Uterus (tissue), 4 donors: Measurements from ENCODE around the gene CACNG3. TPM values are rescaled to one million over a fixed set of nuclear protein-coding genes. Genes with fewer than 3 reads are reported as not detected.

ENCODE experiments used
- DNase-seq, 2 donors: peaks; one replicate each; pipeline ENCODE4 v3.0.0-alpha.2; 2019 to 2020
- H3K27ac ChIP-seq, 2 donors: fragments of 200-600 bp; sonication (generic); 1 replicate in 1 of 2; 2 replicates in 1 of 2; pipeline ENCODE4 v1.5.1; 2016 to 2018
- H3K27me3 ChIP-seq, 2 donors: fragments of 200-600 bp; sonication (generic); one replicate each; pipeline ENCODE4 v1.5.1; 2018 to 2019; ENCODE audit warnings: control low read depth in 1 of 2
- H3K36me3 ChIP-seq, 2 donors: fragments of 200-600 bp; sonication (generic); one replicate each; pipeline ENCODE4 v1.5.1; 2019; ENCODE audit warnings: control low read depth in 1 of 2
- H3K4me1 ChIP-seq, 2 donors: fragments of 200-600 bp; sonication (generic); one replicate each; pipeline ENCODE4 v1.5.1; 2018 to 2019; ENCODE audit warnings: control low read depth in 1 of 2
- H3K4me3 ChIP-seq, 2 donors: fragments of 200-600 bp; sonication (generic); 1 replicate in 1 of 2; 2 replicates in 1 of 2; pipeline ENCODE4 v1.5.1; 2018 to 2019; ENCODE audit warnings: mild to moderate bottlenecking in 1 of 2
- H3K9me3 ChIP-seq, 2 donors: fragments of 200-600 bp; sonication (generic); one replicate each; pipeline ENCODE4 v1.5.1; 2019; ENCODE audit warnings: control low read depth in 1 of 2
- POLR2A ChIP-seq, 2 donors: fragments of 450-650 bp; IDR thresholded peaks; one replicate each; pipeline ENCODE4 v1.6.1; 2016; ENCODE audit warnings: antibody characterized with exemption in 2 of 2, mild to moderate bottlenecking in 1 of 2, moderate library complexity in 1 of 2
- intact Hi-C: fragments of 100-400 bp; cut with DNase I; formaldehyde crosslinking; loops from one replicate; pipeline ENCODE4 v1.15.1; 2023; ENCODE audit warnings: low total_unique reads
- total RNA-seq, 4 donors: library from RNA; depleted of rRNA in 3 of 4; stranded (reverse); fragments of >200 nt in 3 of 4; gene quantifications; one replicate each; pipeline versions ENCODE4 v1.1.0 to v1.2.4, GENCODE V29; 2014 to 2023
- TF ChIP-seq, protein P1 (sequence below), 4 experiments: fragments of 200-600 bp in 2 of 4; fragments of 450-650 bp in 2 of 4; sonication (generic) in 2 of 4; IDR thresholded peaks; one replicate each; pipeline ENCODE4 v1.5.1; 2016 to 2019; ENCODE audit warnings: antibody characterized with exemption in 4 of 4, mild to moderate bottlenecking in 2 of 4, moderate library complexity in 1 of 4
- donor health status: DM: yes; HTN: yes; CAD: no.

Gene CACNG3
- total RNA-seq, 4 donors from 2014 or later, result not detected

DNA sequence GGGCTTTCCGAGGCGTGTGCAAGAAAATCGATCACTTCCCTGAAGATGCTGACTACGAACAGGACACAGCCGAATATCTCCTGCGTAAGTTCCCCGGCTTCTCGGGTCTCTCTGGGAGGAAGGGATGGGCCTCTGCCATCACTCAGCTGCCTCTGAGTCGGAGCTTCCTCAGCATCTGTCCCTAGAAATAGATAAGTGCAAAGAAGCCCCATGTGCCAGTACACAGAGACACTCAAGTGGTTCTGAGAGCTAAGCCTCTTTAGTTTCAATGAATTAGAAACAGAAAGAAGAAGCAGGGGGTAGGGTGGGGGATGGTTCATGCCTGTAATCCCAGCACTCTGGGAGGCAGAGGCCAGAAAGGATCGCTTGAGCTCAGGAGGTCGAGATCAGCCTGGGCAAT, 90.6 kb downstream of the CACNG3 start:
- Histone ChIP-seq H3K4me3 (no peak overlapping the region), H3K36me3 (no peaks in the 10 kb centered on the region), H3K27ac (no peak overlapping the region), H3K27me3 (no peaks in the 10 kb centered on the region), H3K4me1 (no peaks in the 10 kb centered on the region), H3K9me3 (no peaks in the 10 kb centered on the region)
- intact Hi-C loops, result no loop called here
- TF ChIP-seq, protein P1, sequence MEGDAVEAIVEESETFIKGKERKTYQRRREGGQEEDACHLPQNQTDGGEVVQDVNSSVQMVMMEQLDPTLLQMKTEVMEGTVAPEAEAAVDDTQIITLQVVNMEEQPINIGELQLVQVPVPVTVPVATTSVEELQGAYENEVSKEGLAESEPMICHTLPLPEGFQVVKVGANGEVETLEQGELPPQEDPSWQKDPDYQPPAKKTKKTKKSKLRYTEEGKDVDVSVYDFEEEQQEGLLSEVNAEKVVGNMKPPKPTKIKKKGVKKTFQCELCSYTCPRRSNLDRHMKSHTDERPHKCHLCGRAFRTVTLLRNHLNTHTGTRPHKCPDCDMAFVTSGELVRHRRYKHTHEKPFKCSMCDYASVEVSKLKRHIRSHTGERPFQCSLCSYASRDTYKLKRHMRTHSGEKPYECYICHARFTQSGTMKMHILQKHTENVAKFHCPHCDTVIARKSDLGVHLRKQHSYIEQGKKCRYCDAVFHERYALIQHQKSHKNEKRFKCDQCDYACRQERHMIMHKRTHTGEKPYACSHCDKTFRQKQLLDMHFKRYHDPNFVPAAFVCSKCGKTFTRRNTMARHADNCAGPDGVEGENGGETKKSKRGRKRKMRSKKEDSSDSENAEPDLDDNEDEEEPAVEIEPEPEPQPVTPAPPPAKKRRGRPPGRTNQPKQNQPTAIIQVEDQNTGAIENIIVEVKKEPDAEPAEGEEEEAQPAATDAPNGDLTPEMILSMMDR (IDR thresholded peaks at IDR 0.05), result no peak
- TF ChIP-seq POLR2A (IDR thresholded peaks at IDR 0.05), result no peak
- no peak for DNase-seq

DNA sequence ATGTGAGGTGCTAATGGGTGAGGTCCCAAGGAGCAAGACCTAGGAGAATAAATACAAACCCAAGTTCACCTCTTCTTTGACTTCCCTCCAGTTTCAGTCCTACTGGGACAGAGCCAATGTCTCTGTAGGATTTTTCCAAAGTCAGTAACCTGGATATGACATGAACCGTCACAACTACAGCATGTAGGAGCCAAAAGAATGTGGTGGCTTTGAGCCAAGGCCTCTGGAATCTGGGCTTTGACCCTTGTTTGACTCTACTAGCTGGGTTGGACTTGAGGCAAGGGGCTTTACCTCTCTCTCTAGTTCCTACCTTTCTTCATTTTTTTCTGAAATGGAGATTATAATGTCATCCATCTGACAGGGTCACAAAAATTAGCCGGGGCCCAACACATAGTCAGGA, 91.4 kb downstream of the CACNG3 start:
- intact Hi-C loops, result no loop called here
- H3K27me3 ChIP-seq, result no peaks in the 10 kb centered on the region
- H3K9me3 ChIP-seq, result no peaks in the 10 kb centered on the region
- no peak overlapping the region for H3K4me3 ChIP-seq
- DNase-seq, result no peak
- H3K27ac ChIP-seq, result no peak overlapping the region
- TF ChIP-seq, protein P1 (IDR thresholded peaks at IDR 0.05), result no peak
- no peak for TF ChIP-seq POLR2A (IDR thresholded peaks at IDR 0.05)
- no peaks in the 10 kb centered on the region for H3K4me1 ChIP-seq
- H3K36me3 ChIP-seq, result no peaks in the 10 kb centered on the region

DNA sequence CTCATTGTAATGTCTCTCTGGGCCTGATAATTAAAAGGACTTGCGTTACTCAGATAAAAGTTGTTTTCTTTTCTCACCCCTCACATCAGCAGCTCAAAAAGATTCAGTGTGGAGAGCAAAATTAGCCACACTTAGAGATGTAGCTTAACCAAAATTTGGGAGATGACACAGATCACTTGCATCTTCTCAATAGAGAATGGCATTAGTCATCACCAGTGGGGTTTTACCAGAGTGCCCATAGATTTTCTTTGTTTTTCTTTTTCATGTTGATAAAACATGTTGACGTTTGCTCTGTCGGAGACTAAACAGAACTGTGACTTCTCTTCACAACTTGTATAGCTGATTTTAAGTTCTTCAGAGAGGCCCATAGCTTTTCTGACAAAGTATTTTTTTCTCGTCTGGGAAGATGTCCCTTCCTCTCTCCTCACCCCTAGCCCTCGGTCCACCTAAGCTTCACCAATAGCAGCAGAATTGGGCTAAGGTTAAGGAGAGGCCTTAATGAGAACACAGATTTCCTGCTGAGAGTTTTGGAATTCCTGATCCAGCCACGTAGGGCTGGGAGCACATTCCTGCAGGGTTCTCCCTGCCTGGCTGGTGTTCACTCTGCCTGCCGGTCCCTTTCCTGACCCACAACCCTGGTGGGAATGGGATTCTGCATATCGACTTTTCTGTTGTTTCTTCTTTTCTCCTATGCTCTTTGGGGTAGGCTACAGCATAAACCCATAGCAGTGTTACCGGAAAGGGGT, 92.6 kb downstream of the CACNG3 start:
- no peak for DNase-seq
- intact Hi-C loops, result no loop called here
- Histone ChIP-seq H3K4me1 (no peaks in the 10 kb centered on the region), H3K4me3 (no peak overlapping the region), H3K27ac (no peak overlapping the region), H3K9me3 (no peaks in the 10 kb centered on the region), H3K27me3 (no peaks in the 10 kb centered on the region), H3K36me3 (no peaks in the 10 kb centered on the region)
- no peak for TF ChIP-seq POLR2A (IDR thresholded peaks at IDR 0.05)
- TF ChIP-seq, protein P1 (IDR thresholded peaks at IDR 0.05), result no peak

DNA sequence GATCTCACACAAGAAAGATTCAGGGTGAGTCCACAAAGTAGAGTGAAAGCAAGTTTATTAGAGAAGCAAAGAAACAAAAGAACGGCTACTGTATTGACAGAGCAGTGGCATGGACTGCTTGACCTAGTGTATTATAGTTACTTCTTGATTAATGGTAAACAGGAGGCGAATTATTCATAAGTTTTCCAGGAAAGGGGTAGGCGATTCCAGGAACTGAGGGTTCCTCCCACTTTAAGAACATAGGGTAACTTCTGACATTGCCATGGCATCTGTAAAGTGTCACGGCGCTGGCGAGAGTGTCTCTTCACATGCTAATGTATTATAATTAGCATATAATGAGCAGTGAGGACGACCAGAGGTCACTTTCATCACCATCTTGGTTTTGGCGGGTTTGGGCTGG, 93.2 kb downstream of the CACNG3 start:
- H3K36me3 ChIP-seq, result no peaks in the 10 kb centered on the region
- no peak overlapping the region for H3K4me3 ChIP-seq
- TF ChIP-seq POLR2A (IDR thresholded peaks at IDR 0.05), result no peak
- TF ChIP-seq, protein P1 (IDR thresholded peaks at IDR 0.05), result no peak
- no peak overlapping the region for H3K27ac ChIP-seq
- no peaks in the 10 kb centered on the region for H3K4me1 ChIP-seq
- no peak for DNase-seq
- intact Hi-C loops, result no loop called here
- H3K27me3 ChIP-seq, result no peaks in the 10 kb centered on the region
- no peaks in the 10 kb centered on the region for H3K9me3 ChIP-seq

DNA sequence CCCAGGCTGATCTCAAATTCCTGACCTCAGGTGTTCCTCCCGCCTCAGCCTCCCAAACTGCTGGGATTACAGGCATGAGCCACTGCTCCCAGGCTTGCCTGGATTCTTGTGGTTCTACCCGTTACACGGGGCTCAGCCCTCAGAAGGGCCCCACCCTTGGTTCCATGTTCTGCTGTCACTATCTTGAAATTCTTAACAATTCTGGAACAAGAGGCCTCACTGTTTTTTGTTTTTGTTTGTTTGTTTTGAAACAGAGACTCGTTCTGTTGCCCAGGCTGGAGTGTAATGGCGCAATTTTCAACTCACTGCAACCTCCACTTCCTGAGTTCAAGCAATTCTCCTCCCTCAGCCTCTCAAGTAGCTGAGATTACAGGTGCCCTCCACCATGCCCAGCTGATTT, 96.6 kb downstream of the CACNG3 start:
- intact Hi-C loops, result no loop called here
- Histone ChIP-seq H3K27me3 (no peaks in the 10 kb centered on the region), H3K4me3 (no peak overlapping the region), H3K36me3 (no peaks in the 10 kb centered on the region), H3K4me1 (no peaks in the 10 kb centered on the region), H3K9me3 (no peaks in the 10 kb centered on the region), H3K27ac (no peak overlapping the region)
- DNase-seq, result no peak
- TF ChIP-seq, protein P1 (IDR thresholded peaks at IDR 0.05), result no peak
- no peak for TF ChIP-seq POLR2A (IDR thresholded peaks at IDR 0.05)
